DOHH2 (cell line): ENCODE data around the gene TOM1.
"Not testable (repeated sequence)": the region's sequence is repeated elsewhere in the genome, so short reads cannot be mapped to it uniquely, and the experiment has no call there.

Source experiments
- H3F3A ChIP-seq: fragments of 200-600 bp; sonication (generic), shearing (Covaris generic); 2 replicates; pipeline ENCODE4 v1.6.0; 2016; ENCODE audit warnings: antibody characterized with exemption, mild to moderate bottlenecking; ENCODE audit not compliant: control insufficient read depth, insufficient read depth
- H3K27ac ChIP-seq: fragments of 200-600 bp; sonication (generic); 2 replicates; pipeline ENCODE4 v1.5.1; 2014; ENCODE audit warnings: low read depth, mild to moderate bottlenecking, low read length, moderate library complexity
- H3K27me3 ChIP-seq: fragments of 200-600 bp; sonication (generic); 2 replicates; pipeline ENCODE4 v1.6.1; 2014; ENCODE audit warnings: mild to moderate bottlenecking, low read length, mixed read lengths; ENCODE audit not compliant: control insufficient read depth
- H3K36me3 ChIP-seq: fragments of 200-600 bp; sonication (generic); 2 replicates; pipeline ENCODE4 v1.6.1; 2014; ENCODE audit warnings: mild to moderate bottlenecking, low read length, moderate library complexity, mixed read lengths; ENCODE audit not compliant: control insufficient read depth
- H3K4me1 ChIP-seq: fragments of 200-600 bp; sonication (generic); 2 replicates; pipeline ENCODE4 v1.6.1; 2014; ENCODE audit warnings: mild to moderate bottlenecking, low read length, mixed read lengths; ENCODE audit not compliant: control insufficient read depth
- H3K4me2 ChIP-seq: fragments of 200-600 bp; sonication (generic); 2 replicates; pipeline ENCODE4 v1.6.0; 2014; ENCODE audit warnings: mild to moderate bottlenecking, low read length, moderate library complexity
- H3K4me3 ChIP-seq: fragments of 200-600 bp; sonication (generic); 2 replicates; pipeline ENCODE4 v1.5.1; 2014; ENCODE audit warnings: mild to moderate bottlenecking, low read length, mixed read lengths
- H3K79me2 ChIP-seq: fragments of 200-600 bp; sonication (generic); 2 replicates; pipeline ENCODE4 v1.6.1; 2014; ENCODE audit warnings: mild to moderate bottlenecking, low read length, mixed read lengths; ENCODE audit not compliant: control insufficient read depth
- H3K9me2 ChIP-seq: fragments of 200-600 bp; sonication (generic); replicated peaks from 2 replicates; pipeline ENCODE4 v1.6.1; 2014; ENCODE audit warnings: mild to moderate bottlenecking, low read length, mixed read lengths; ENCODE audit not compliant: control insufficient read depth
- H3K9me3 ChIP-seq: fragments of 200-600 bp; sonication (generic); 2 replicates; pipeline ENCODE4 v1.6.1; 2014; ENCODE audit warnings: antibody characterized with exemption, low read length, mixed read lengths; ENCODE audit not compliant: control insufficient read depth, insufficient read depth
- H4K20me1 ChIP-seq: fragments of 200-600 bp; sonication (generic); 2 replicates; pipeline ENCODE4 v1.6.0; 2014; ENCODE audit warnings: low read depth, mild to moderate bottlenecking, antibody characterized with exemption, low read length, moderate library complexity; ENCODE audit not compliant: control insufficient read depth, insufficient read depth
- CTCF ChIP-seq: fragments of 200-600 bp; sonication (generic); IDR thresholded peaks from one replicate; pipeline ENCODE4 v1.5.1; 2014; ENCODE audit warnings: antibody characterized with exemption, mild to moderate bottlenecking, low read depth, low read length; ENCODE audit not compliant: poor library complexity, severe bottlenecking
- EZH2phosphoT487 ChIP-seq: fragments of 200-600 bp; sonication (generic); IDR thresholded peaks from 2 replicates; pipeline ENCODE4 v1.6.1; 2017; ENCODE audit warnings: borderline replicate concordance, mild to moderate bottlenecking, antibody characterized with exemption, low read length, moderate library complexity, mixed read lengths

The TOM1 gene

GRCh38 chr22:35359380-35360065 lies 59.8 kb downstream of the TOM1 start:
- Histone ChIP-seq H4K20me1 (no peaks in the 10 kb centered on the region), H3K79me2 (no peaks in the 10 kb centered on the region), H3K27me3 (0 out of 2 replicates have a peak, but pooled peaks cover 4% of the 10 kb centered on the region), H3F3A (no peaks in the 10 kb centered on the region), H3K27ac (no peak overlapping the region), H3K4me1 (peaks cover 17% of the 10 kb centered on the region), H3K9me3 (no peaks in the 10 kb centered on the region), H3K4me3 (no peak overlapping the region), H3K36me3 (no peaks in the 10 kb centered on the region), H3K4me2 (no peak overlapping the region), H3K9me2 (no peaks in the 10 kb centered on the region)
- TF ChIP-seq CTCF (no peak), EZH2phosphoT487 (no peak)

DNA sequence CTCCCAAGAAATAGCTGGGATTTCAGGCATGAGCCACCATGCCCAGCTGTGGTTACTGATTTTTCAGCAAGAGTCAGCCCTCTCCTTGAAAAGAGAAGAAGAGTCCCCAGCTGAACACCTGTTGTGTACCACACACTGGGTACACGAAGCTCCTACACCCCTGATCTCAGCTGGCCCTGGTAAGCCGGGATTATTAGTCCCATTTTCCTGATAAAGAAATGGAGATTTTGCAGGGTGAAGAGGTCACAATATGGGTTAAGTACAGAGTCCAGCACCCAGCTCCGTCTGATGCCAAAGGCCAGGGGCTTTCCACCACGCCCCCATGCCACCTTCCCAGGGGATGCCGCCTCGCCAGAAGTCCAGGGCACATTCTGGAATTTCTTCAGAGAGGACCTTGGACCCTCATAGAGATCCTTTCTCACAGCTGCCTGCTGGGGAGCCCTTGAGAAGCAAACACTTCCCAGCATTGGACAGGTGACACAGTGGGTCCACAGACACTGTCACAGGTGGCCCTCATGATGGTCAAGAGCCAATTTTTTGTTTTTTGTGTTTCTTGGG lies 61.4 kb downstream of the TOM1 start:
- peaks cover 19% of the 10 kb centered on the region for H3K4me1 ChIP-seq
- TF ChIP-seq EZH2phosphoT487: no peak
- TF ChIP-seq CTCF: no peak
- H3K4me2 ChIP-seq: no peak overlapping the region

DNA sequence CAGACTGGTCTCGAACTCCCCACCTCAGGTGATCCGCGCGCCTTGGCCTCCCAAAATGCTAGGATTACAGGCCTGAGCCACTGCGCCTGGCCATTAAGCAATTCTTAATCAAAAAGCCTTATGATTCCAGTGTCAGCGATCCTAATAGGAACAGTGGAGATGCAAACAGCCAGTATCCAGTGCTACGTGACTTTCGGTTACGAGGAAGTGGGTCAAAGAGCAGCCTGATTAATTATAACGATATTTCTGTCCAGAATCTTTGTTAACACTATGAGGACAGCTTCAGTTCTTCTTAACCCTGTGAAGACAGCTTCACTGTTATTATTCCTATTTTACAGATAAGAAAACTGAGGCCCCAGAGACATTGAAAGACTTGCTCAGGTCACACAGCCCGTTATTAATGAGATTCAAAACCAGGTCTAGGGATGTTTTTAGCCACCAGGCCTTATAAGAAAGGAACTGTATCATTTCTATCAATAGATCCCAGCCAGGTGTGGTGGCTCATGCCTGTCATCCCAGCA lies 63.9 kb downstream of the TOM1 start:
- H3K4me1 ChIP-seq: peaks cover 28% of the 10 kb centered on the region
- H3K27me3 ChIP-seq: 0 out of 2 replicates have a peak, but pooled peaks cover 4% of the 10 kb centered on the region
- H4K20me1 ChIP-seq: no peaks in the 10 kb centered on the region
- H3K4me2 ChIP-seq: no peak overlapping the region
- H3K9me2 ChIP-seq: no peaks in the 10 kb centered on the region
- H3K36me3 ChIP-seq: no peaks in the 10 kb centered on the region
- H3K79me2 ChIP-seq: no peaks in the 10 kb centered on the region
- no peak overlapping the region for H3K27ac ChIP-seq
- H3F3A ChIP-seq: no peaks in the 10 kb centered on the region
- H3K4me3 ChIP-seq: no peak overlapping the region
- H3K9me3 ChIP-seq: no peaks in the 10 kb centered on the region
- TF ChIP-seq CTCF (no peak), EZH2phosphoT487 (no peak)

More for the DNA sequence above, 61.4 kb downstream of the TOM1 start:
- Histone ChIP-seq H3K27ac (no peak overlapping the region), H3K79me2 (no peaks in the 10 kb centered on the region), H3K27me3 (0 out of 2 replicates have a peak, but pooled peaks cover 4% of the 10 kb centered on the region), H3K36me3 (no peaks in the 10 kb centered on the region), H3K4me3 (no peak overlapping the region), H3K9me2 (no peaks in the 10 kb centered on the region), H3K9me3 (no peaks in the 10 kb centered on the region), H4K20me1 (no peaks in the 10 kb centered on the region), H3F3A (no peaks in the 10 kb centered on the region)

DNA sequence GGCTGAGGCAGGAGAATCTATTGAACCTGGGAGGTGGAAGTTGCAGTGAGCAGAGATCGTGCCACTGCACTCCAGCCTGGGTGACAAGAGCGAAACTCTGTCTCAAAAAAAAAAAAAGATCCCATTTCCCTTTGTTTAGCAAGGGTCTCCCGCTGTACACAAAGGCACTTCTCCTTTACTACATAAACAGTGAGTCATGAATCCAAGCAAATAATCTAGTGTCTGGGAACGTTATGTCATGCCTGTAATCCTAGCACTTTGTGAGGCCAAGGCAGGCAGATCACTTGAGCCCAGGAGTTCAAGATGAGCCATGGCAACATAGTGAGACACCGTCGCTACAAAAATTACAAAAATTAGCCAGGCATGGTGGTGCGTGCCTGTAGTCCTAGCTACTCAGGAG lies 64.5 kb downstream of the TOM1 start:
- not testable (repeated sequence) for H3K9me3 ChIP-seq, H3K9me2 ChIP-seq, H3K4me3 ChIP-seq, H3K4me2 ChIP-seq, H3F3A ChIP-seq, H4K20me1 ChIP-seq, H3K36me3 ChIP-seq, H3K79me2 ChIP-seq, H3K27ac ChIP-seq, H3K27me3 ChIP-seq
- H3K4me1 ChIP-seq: peaks cover 28% of the 10 kb centered on the region
